ENCODE measurements around the gene PCDH20.
"Not testable (repeated sequence)": the region's sequence is repeated elsewhere in the genome, so short reads cannot be mapped to it uniquely, and the experiment has no call there.

PCDH20 gene, protein sequence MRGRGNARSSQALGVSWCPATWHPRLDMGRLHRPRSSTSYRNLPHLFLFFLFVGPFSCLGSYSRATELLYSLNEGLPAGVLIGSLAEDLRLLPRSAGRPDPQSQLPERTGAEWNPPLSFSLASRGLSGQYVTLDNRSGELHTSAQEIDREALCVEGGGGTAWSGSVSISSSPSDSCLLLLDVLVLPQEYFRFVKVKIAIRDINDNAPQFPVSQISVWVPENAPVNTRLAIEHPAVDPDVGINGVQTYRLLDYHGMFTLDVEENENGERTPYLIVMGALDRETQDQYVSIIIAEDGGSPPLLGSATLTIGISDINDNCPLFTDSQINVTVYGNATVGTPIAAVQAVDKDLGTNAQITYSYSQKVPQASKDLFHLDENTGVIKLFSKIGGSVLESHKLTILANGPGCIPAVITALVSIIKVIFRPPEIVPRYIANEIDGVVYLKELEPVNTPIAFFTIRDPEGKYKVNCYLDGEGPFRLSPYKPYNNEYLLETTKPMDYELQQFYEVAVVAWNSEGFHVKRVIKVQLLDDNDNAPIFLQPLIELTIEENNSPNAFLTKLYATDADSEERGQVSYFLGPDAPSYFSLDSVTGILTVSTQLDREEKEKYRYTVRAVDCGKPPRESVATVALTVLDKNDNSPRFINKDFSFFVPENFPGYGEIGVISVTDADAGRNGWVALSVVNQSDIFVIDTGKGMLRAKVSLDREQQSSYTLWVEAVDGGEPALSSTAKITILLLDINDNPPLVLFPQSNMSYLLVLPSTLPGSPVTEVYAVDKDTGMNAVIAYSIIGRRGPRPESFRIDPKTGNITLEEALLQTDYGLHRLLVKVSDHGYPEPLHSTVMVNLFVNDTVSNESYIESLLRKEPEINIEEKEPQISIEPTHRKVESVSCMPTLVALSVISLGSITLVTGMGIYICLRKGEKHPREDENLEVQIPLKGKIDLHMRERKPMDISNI

DNA sequence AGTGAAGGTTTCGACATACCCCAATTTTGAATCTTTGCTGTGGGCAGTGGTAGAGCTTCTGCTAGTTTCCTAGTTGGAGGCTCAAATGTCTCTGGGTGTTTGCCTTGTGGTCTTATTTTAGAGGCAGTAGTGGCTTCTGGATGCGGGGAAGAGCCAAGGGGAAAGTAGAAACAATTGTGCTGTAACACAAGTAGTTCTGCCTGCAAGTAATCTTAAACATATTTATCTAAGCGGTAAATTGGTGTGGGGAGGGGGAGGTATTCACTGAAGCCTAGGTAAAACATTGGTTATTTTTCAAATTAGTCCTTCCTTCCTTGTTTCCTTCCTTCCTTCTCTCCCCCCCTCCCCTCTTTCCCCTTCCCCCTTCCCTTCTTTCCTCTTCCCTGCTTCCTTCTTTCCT lies at the start of gene PCDH20:
TSS of gene PCDH20 (minus strand) at position 101 of the 400 bp plus-strand sequence. CDS start 691 bp downstream, outside the sequence.
- DNase-seq: no peak

DNA sequence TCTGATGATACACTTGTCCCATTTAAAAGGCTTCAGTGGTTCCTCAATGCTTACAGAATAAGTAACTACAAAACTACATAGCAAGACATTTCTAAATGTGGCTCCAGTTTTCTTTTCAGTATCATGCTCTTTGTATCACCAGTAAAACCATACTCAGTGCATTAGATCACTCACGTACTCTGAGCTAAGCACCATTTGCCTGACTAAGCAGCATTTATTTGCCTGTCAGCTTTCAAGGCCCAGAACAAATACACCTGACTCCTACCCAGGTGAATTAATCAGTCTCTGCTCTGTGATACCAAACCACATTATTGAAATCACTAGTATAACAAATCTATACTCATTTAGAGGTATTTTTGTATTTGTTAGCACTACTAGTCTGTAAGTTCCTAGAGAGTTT lies 47.4 kb upstream of the PCDH20 start:
- no peak for DNase-seq

DNA sequence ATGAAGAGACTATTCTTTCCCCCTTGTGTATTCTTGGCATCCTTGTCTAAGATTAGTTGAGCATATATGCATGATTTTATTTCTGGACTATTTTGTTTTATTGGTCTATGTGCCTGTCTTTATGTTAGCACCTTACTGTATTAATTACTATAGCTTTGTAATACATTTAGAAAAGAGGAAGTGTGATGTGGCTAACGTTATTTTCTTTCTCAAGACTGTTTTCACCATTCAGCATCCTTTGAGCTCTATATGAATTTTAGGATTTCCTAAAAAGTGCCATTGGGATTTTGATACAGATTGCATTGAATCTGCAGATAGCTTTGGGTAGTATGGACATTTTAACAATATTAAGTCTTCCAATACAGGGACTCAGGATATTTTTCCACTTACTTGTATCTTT lies 37.5 kb upstream of the PCDH20 start:
- no peak for DNase-seq

DNA sequence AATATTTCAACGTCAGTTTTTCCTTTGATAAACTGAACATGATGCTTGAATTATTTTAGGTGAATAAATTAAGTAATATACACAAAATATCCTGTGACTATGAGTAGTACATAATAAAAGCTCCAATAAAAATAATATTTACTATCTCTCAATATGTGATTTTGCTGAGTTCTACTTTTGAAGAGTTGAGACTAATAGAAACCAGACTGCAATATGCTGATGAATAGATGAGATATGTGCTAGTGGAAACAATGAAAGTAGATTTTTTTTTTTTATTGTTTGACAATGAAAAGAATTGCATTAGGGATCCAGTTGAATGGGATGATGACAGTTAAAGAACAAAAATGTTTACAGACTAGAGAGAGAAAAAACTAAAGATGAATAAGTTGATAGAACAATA lies 16.4 kb upstream of the PCDH20 start:
- no peak for DNase-seq

DNA sequence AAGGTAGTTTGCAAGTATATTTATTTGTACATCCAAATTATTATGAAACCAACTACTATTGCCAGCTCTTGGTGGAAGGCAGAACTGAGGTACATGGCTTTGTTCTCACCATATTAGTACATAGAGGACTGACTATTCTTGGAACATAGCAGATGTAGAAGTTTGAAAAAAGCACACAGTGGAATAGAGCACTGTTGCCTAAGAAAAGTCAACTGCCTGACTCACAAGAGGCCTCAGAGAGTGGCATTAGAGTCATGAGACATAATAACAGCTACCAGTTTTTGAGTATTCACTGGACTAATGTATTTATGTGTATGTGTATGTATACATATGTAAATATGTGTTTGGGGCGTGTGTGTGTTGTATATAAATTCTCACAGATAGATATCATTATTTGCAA lies 8.3 kb upstream of the PCDH20 start:
- DNase-seq: no peak

DNA sequence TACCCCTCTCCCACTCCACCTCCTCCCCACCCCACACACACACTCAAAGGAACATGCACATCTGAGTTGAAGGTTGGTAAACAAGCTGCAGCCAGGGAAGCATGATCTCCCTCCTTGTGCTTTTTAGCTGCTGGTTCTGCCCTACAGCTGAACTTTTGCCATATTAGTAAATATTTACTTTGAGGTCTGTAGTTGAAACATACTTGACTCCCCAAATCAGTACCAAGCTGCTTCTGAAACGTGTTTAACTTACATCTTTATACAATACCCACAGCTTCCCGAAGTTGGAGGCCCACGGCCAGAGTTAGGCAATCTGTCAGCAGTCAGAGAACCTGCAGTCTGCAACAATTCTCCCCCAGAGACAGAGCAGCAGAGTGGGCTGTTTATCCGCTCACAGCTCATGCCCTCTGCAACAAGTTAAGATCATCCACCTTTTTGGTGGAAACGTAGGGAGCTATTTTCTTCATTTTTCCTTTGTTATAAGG lies 1.5 kb upstream of the PCDH20 start:
- DNase-seq: no peak

DNA sequence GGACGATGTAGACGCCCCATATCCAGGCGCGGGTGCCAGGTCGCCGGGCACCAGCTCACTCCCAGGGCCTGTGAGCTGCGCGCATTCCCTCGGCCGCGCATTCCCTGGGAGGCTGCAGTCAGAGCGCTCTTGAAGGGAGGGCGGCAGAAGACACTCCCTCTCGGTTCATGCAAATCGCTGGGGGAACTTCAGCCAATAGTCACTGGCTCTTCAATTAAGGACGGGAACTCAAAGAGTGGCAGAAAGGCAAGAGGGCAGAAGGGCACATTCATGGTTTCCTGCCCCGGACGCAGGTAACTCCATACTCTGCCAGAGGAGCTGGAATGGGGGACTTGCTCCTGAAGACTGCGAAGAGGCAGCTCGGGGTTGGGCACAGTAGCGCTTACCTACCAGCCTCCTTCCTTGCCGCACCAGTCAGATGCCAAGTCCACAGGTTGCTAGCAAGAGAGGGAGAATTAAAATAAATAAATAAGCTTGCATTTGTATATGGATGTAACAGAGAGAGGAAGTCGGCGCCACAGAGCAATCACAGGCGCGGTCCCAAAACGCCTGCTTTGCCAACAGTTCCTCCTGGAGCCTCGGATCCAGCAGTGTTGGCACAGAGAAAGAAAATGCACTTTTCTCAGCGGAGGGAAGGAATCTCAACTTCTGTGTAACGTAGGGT lies 459 bp downstream of the PCDH20 start:
- no peak for DNase-seq

DNA sequence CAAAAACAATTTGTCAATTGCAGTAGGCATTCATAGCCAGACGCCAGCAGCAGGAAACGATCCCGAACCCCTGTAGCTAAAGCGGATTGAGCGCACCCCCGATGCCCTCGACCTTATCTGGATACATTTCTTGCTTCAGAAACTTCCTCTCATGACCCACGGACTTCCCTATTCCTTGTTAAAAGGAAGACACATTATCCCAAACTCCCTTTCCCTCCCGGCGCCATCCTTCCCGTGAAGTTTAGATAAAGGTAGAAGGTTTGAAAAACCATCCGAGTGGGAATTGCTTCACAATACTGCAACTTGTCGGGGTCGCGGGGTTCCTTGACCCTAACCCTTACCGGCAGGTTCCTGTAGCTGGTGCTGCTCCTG lies 977 bp downstream of the PCDH20 start:
- no peak for DNase-seq

DNA sequence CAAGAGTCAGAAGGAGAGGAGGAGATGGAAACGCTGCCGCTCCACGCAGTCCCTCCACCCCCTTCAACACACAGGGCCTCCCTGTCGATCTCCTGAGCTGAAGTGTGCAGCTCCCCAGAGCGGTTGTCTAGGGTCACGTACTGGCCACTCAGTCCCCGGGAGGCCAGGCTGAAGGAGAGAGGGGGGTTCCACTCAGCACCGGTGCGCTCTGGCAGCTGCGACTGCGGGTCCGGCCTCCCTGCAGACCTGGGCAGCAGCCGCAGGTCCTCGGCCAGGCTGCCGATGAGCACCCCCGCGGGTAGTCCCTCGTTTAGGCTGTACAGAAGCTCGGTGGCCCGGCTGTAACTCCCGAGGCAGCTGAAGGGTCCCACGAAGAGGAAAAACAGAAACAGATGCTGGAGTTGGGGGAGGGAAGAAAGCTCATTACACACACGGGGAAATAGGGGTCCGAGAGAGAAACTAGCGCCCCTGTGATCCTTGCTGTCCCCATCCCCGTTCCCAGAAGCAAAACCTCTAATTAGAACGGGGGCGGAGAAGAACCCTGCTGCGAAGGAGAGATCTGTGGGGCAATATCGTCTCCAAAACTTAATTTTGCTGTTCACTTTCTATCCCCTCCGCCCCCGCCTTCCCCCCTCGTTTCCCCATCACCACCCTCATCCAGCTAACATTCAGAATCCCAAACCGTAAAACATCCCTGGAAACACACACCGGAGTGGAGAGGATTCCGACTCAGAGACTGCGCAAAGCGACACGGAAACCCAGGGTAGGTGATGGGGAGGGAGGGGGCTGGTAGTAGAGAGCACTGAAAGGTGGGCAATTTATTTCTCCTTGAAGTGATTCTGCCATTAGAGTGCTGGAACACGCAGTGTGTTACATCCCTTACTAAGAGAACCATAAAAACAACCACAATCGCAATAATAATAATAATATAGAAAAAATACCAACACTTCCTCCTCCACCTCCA lies 1.8 kb downstream of the PCDH20 start:
- no peak for DNase-seq

DNA sequence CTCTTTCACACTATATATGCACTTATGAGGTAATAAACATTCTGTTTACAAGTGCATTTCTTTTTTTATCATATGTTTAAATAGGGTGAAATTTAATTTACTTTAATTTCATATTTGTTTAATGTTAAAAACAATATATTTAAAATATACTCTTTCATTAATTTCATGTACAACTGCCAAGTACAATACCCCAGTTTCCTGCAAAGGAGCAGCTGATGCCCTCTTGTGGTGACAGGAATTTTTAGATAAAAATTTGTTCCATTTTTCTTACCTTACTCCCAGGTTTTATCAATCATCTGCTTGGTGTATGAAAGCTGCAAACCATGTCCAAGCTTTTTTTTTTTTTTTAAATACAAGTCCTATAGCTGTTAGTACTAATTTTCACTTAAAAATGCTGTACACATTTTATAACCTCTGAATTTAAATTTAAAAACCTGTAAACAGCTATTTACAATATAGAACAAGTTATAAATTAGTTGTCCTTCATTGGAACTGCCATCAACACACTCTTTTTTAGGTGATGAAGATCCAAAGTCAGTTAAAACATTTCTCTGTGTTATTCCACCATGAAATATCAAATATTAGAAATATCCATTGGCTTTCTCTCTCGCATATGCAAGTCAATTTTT lies 4.9 kb downstream of the PCDH20 start:
- DNase-seq: no peak

DNA sequence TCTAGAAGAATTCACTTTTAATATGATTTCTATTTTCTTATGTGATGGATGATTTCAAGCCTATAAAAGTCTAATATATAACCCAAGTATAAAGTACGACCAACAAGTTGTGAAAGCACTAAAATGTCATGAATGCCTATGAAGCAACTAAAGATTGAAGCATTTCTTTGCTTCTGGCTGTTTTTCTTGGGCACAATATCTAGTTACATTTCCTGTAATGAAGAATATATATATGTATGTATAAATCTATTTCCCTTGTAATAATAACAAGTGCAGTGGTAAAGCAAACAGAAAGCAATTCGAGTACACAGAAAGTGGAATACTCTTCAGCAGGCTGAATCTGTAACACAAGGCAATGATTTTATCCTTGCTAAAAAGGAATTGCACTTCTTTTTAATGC lies 5.4 kb downstream of the PCDH20 start:
- no peak for DNase-seq

DNA sequence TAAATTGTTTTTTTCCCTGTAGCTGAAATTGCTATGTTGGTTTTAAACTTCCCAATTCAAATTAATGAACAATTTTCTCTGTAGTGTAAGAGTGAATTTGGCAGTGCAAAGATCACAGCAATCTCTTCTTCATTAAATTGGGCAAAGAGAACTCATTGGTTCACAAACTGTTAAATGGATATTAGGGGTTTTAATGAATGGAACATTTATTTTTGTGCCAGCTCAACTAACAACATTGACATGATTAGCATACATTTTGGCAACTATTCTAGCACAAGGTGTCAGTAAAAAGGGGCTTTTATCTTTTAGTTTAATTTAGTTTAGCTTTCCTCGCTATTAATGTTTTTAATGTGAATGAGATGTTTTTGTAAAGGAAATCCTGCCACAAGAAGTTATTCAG lies 7.1 kb downstream of the PCDH20 start:
- DNase-seq: no peak

DNA sequence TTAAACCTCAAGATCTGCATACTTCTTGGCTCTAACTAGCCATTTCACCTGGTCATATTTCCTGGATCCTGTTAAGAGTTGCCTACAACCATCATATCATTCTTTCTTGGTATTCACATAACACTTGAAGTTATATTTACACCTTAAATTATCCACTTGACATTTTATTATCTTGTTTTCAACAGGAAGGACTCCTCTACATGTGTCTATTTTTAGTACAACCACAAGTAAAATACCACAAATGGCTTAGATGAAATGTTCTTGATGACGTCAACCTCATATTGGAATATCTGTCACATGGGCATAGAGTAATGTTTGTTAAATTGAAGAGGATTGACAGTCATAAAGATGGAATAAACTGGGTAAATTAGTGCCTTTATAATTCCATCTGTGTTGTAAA lies 9.4 kb downstream of the PCDH20 start:
- no peak for DNase-seq

DNA sequence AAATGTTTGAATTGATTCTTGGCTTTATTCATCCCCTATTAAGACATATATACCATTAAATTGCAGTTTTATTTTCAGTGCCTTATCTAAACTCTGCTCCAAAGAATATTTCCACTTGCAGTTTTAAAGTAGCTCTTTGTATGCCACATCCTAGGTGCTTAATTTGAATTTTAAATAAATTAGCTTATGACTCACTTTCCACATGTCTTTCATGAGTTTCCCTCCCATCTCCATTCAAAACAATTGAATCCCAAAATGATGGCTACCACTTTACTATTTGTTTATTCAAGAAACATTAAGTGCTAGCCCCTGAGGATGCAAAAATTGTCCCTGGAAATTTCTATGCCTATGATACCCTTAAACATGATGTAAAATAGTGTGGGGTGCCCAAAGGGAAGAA lies 19.5 kb downstream of the PCDH20 start:
- DNase-seq: no peak

DNA sequence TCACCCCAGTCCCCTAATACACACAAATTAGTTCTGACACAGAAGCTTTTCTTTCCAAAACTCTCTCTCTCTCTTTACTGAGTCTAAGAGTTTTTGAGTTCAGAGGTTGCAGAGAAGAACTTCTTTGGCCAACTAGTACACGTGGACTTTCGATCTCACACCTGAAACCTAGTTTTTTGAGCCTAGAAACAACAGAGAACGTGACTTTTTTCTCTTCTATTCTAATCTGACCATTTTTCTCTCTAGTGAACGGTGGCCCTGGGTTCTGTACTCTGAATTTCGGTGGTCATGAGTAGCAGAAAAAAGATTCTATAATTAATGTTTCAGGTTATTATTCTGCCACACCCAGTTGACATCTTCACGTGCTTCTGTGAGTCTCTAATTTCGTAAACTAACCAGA lies 24.2 kb downstream of the PCDH20 start:
- no peak for DNase-seq

DNA sequence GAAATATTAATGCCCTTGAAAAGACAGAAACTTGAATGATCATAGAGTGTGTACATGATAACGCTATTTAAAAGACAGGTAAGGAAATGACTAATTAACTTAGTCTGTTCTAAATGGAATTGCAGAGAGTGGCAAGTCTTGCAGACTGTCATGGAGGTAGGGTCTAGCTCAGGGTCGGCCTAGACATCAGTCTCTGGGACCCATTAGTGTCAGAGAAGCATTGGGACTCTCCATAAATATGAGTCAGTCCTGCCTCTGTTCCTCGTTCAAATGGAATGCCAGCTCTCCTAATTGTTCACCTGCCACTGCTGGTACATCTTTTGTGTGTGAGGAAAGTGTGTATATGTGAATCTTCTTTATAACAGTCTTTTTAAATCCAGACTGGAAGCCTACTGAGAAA lies 28.0 kb downstream of the PCDH20 start:
- no peak for DNase-seq

DNA sequence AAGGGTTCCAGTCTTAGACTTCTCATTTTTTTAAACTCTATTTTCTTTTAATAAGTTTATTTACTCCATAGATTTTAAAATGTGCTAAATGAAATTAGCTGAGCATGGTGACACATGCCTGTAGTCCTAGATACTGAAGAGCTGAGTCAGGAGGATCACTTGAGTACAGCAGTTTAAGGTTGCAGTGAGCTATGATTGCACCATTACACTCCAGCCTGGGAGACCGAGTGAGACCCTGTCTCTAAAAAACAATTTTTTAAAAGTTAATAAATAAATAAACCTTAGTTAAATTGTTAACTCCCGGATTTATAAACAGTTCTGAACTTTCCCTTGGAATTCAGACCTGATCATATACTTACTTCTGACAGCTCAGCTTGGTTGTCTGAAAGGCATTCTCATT lies 32.5 kb downstream of the PCDH20 start:
- DNase-seq: no peak

DNA sequence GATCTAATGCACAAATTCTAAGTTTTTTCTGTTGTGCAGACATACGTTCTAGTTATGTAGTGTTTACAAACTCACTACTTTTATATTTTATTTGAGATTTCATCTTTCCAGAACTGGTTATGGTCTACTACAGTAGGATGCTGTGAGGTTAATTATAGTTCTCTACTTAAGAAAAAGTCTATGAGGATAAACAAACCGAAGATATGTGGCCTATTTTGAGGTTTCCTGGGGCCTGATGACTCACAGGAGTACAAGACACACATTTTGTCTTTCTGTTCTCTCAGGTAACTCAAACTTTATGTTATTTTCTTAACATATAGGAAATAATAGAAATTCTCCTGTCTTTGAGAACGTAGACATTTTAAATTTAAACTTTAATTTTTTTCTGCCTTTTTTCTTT lies 45.1 kb downstream of the PCDH20 start:
- no peak for DNase-seq

DNA sequence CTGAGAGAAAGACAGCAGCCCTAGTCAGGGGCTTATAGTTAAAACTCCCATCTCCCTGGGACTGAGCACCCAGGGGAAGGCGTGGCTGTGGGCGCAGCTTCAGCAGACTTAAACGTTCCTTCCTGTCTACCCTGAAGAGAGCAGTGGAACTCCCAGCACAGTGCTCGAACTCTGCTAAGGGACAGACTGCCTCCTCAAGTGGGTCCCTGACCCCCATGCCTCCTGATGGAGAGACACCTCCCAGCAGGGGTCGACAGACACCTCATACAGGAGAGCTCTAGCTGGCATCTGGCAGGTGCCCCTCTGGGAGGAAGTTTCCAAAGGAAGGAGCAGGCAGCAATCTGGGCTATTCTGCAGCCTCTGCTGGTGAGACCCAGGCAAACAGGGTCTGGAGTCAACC lies 51.0 kb downstream of the PCDH20 start:
- DNase-seq: not testable (repeated sequence)

DNA sequence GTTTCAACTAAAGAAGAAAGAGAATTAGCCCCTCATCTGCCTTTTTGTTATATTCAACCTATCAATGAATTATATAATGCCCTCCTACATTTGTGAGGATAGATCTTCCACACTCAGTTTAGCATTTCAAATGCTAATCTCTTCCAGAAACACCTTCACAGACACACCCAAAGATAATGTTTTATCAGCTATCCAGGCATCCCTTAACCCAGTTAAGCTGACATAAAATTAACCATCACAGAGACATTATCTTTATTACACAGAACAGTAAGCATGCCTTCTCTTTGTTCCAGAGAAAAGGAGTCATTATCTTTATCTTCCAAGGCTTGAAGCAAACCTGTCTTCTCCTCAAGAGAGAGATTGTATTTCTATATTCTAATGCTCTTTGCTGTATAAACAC lies 53.1 kb downstream of the PCDH20 start:
- DNase-seq: no peak

Data from activated CD4-positive, alpha-beta T cell treated with anti-CD3 and anti-CD28 coated beads for 1 hour (primary cell).